SK-N-SH (cell line): ENCODE measurements around the gene TRIM29. TPM values are rescaled to one million over a fixed set of nuclear protein-coding genes. Genes with fewer than 3 reads are reported as not detected.

Source experiments
- CTCF ChIA-PET: fragments of 300-600, 350-600 bp; formaldehyde crosslinking; extraction: SDS; loops from one replicate; lab custom pipeline; 2021; lab: Yijun Ruan, JAX
- POLR2A ChIA-PET: fragments of 350-600 bp; sonication (Branson Sonifier 250); formaldehyde crosslinking; extraction: SDS; loops from one replicate; lab custom pipeline; 2020; ENCODE audit warnings: antibody characterized with exemption, inconsistent platforms; lab: Yijun Ruan, JAX
- DNase-seq: peaks from one replicate; pipeline ENCODE4 v3.0.0; 2012
- H2AFZ ChIP-seq: fragments of 200-600 bp; sonication (generic); 2 replicates; pipeline ENCODE4 v1.8.1; 2016; ENCODE audit warnings: antibody characterized with exemption, mild to moderate bottlenecking, low read depth
- H3F3A ChIP-seq: fragments of 200-600 bp; sonication (generic); replicated peaks from 2 replicates; pipeline ENCODE3; 2016; ENCODE audit warnings: antibody characterized with exemption, mild to moderate bottlenecking; ENCODE audit not compliant: insufficient read depth
- H3K27ac ChIP-seq, 2 experiments: fragments of 200-500 bp in 1 of 2; fragments of 200-600 bp in 1 of 2; sonication (Bioruptor generic) in 1 of 2; sonication (generic), shearing (Covaris generic) in 1 of 2; 2 replicates each; pipeline versions ENCODE4 v1.5.1 to v1.6.1; 2014 to 2016; ENCODE audit warnings: low read depth in 2 of 2, inconsistent platforms in 1 of 2, low read length in 1 of 2, mild to moderate bottlenecking in 1 of 2, mixed read lengths in 1 of 2
- H3K27me3 ChIP-seq: fragments of 200-600 bp; sonication (generic), shearing (Covaris generic); 2 replicates; pipeline ENCODE4 v1.6.1; 2016; ENCODE audit warnings: mixed run types; ENCODE audit not compliant: insufficient read depth
- H3K36me3 ChIP-seq, 2 experiments: fragments of 200-500 bp in 1 of 2; fragments of 200-600 bp in 1 of 2; sonication (Bioruptor generic) in 1 of 2; sonication (generic) in 1 of 2; replicated peaks in 1 of 2; 2 replicates each; pipeline versions ENCODE3 to v1.5.1; 2014 to 2016; ENCODE audit warnings: low read length in 1 of 2, mild to moderate bottlenecking in 1 of 2; ENCODE audit not compliant: insufficient read depth in 2 of 2, control insufficient read depth in 1 of 2
- H3K4me1 ChIP-seq, 2 experiments: fragments of 200-500 bp in 1 of 2; fragments of 200-600 bp in 1 of 2; sonication (Bioruptor generic) in 1 of 2; sonication (generic), shearing (Covaris generic) in 1 of 2; 2 replicates each; pipeline versions ENCODE4 v1.5.1 to v1.6.1; 2014 to 2016; ENCODE audit warnings: low read depth in 1 of 2, low read length in 1 of 2, mixed run types in 1 of 2; ENCODE audit not compliant: insufficient read depth in 2 of 2, control insufficient read depth in 1 of 2
- H3K4me2 ChIP-seq: fragments of 200-600 bp; sonication (generic), shearing (Covaris generic); 2 replicates; pipeline ENCODE4 v1.6.1; 2017; ENCODE audit warnings: mixed run types
- H3K4me3 ChIP-seq, 2 experiments: fragments of 200-500 bp in 1 of 2; fragments of 200-600 bp in 1 of 2; sonication (Bioruptor generic) in 1 of 2; sonication (generic), shearing (Covaris generic) in 1 of 2; 2 replicates each; pipeline versions ENCODE4 v1.5.1 to v1.8.1; 2014 to 2016; ENCODE audit warnings: low read depth in 2 of 2, inconsistent platforms in 1 of 2, low read length in 1 of 2, mild to moderate bottlenecking in 1 of 2, mixed read lengths in 1 of 2, moderate library complexity in 1 of 2
- H3K79me2 ChIP-seq: fragments of 200-600 bp; sonication (generic); 2 replicates; pipeline ENCODE4 v1.8.1; 2017; ENCODE audit warnings: mild to moderate bottlenecking; ENCODE audit not compliant: insufficient read depth
- H3K9ac ChIP-seq: fragments of 200-600 bp; sonication (generic); 2 replicates; pipeline ENCODE4 v1.6.1; 2017; ENCODE audit warnings: mixed run types
- H3K9me2 ChIP-seq: fragments of 200-600 bp; sonication (generic); 2 replicates; pipeline ENCODE4 v1.6.1; 2017; ENCODE audit warnings: mixed run types
- H3K9me3 ChIP-seq: fragments of 200-600 bp; sonication (generic); 2 replicates; pipeline ENCODE4 v1.6.1; 2017; ENCODE audit warnings: mixed run types, mild to moderate bottlenecking, moderate library complexity
- H4K20me1 ChIP-seq: fragments of 200-600 bp; sonication (generic); 2 replicates; pipeline ENCODE4 v1.6.1; 2017; ENCODE audit warnings: mild to moderate bottlenecking, mixed run types; ENCODE audit not compliant: insufficient read depth
- CTCF ChIP-seq: fragments of 200-600 bp; sonication (generic); IDR thresholded peaks from 2 replicates; pipeline ENCODE4 v1.6.1; 2017; ENCODE audit warnings: antibody characterized with exemption, mild to moderate bottlenecking, moderate library complexity
- ELF1 ChIP-seq: IDR thresholded peaks from 2 replicates; pipeline ENCODE4 v1.4.0; 2012
- EP300 ChIP-seq, 2 experiments: IDR thresholded peaks; 2 replicates each; pipeline versions ENCODE4 v1.4.0 to v1.6.1; 2012; ENCODE audit warnings: borderline replicate concordance in 1 of 2, low read depth in 1 of 2, low read length in 1 of 2
- EZH2phosphoT487 ChIP-seq: fragments of 200-600 bp; sonication (generic); IDR thresholded peaks from 2 replicates; pipeline ENCODE4 v1.6.1; 2017; ENCODE audit warnings: low read depth, mixed run types, mild to moderate bottlenecking, antibody characterized with exemption, moderate library complexity, borderline replicate concordance
- JUND ChIP-seq: IDR thresholded peaks from 2 replicates; pipeline ENCODE4 v1.4.0; 2012
- MEF2A ChIP-seq: IDR thresholded peaks from 2 replicates; pipeline ENCODE4 v1.4.0; 2012; ENCODE audit warnings: low read depth, borderline replicate concordance
- MXI1 ChIP-seq: IDR thresholded peaks from 2 replicates; pipeline ENCODE4 v1.6.1; 2012; ENCODE audit warnings: mild to moderate bottlenecking, low read depth, low read length, improper control_type of control experiment
- NRF1 ChIP-seq: IDR thresholded peaks from 2 replicates; pipeline ENCODE4 v1.6.1; 2012; ENCODE audit warnings: low read depth, mild to moderate bottlenecking, low read length
- TAF1 ChIP-seq: IDR thresholded peaks from 2 replicates; pipeline ENCODE4 v1.6.1; 2012; ENCODE audit warnings: low read depth, mild to moderate bottlenecking, low read length, moderate library complexity, borderline replicate concordance
- TCF12 ChIP-seq: IDR thresholded peaks from 2 replicates; pipeline ENCODE4 v1.4.0; 2012
- USF1 ChIP-seq: IDR thresholded peaks from 2 replicates; pipeline ENCODE4 v1.4.0; 2012; ENCODE audit warnings: low read depth, borderline replicate concordance
- USF2 ChIP-seq: fragments of 150-350 bp; IDR thresholded peaks from 2 replicates; pipeline ENCODE4 v1.6.1; 2017; ENCODE audit warnings: antibody characterized with exemption, low read length, low read depth, borderline replicate concordance
- YY1 ChIP-seq: IDR thresholded peaks from 2 replicates; pipeline ENCODE4 v1.4.0; 2012; ENCODE audit warnings: low read depth, mild to moderate bottlenecking
- WGBS: methylation state at CpG from one replicate; pipeline ENCODE4 v1.1.6; 2017; ENCODE audit warnings: low lambda C conversion rate; 5-methylcytosine and 5-hydroxymethylcytosine counted together
- polyA plus RNA-seq, 3 experiments: library from polyadenylated mRNA; depleted of rRNA; stranded (reverse); fragments of >200 nt; gene quantifications; 2 replicates each; pipeline ENCODE4 v1.2.3, GENCODE V29; 2012

Gene TRIM29
- polyA plus RNA-seq, 1 of the 3 experiments (the other 2 are of a cell fraction), result 0.03 TPM

- Histone ChIP-seq H3K9me3 (no peaks in the 10 kb centered on the region), H3K27ac (no peak overlapping the region), H3K4me1 (peaks cover 0 to 13% of the 10 kb centered on the region in 2 experiments; a peak in 1 of 4 replicates), H3K79me2 (no peaks in the 10 kb centered on the region), H3F3A (no peaks in the 10 kb centered on the region), H3K4me3 (peak overlapping the region; percentile 50 to 57; a peak in 3 of 4 replicates), H3K9me2 (no peaks in the 10 kb centered on the region), H3K27me3 (peaks cover 15% of the 10 kb centered on the region; the same call in 1 of the 2 replicates), H3K4me2 (peak overlapping the region; percentile 76), H3K9ac (peak overlapping the region; percentile 34; the same call in 1 of the 2 replicates), H2AFZ (peak overlapping the region; percentile 89; the same call in 1 of the 2 replicates), H3K36me3 (no peaks in the 10 kb centered on the region), H4K20me1 (no peaks in the 10 kb centered on the region)
- WGBS, result 81% methylated on average over 24 of the region's 35 CpGs
- no peak for DNase-seq
- ChIA-PET POLR2A (no interaction called here), CTCF (interaction anchor here (0.6 to 12.7 kb wide), 31 partner anchors 8 to 692 kb away, joined by 3 to 400 read pairs (median 3); partner anchors contain the start of gene NECTIN1)
- TF ChIP-seq TCF12 (no peak), YY1 (no peak), EZH2phosphoT487 (no peak)
These were observed 30.4 kb upstream of the TRIM29 start for GRCh38 chr11:120168108-120168959.

- no peak overlapping the region for H2AFZ ChIP-seq
- no peaks in the 10 kb centered on the region for H3F3A ChIP-seq
- 80% methylated on average over 11 of the region's 11 CpGs for WGBS
- H3K4me2 ChIP-seq, result no peak overlapping the region
- H3K9me2 ChIP-seq, result no peaks in the 10 kb centered on the region
- H3K36me3 ChIP-seq, result no peaks in the 10 kb centered on the region
- ChIA-PET CTCF (interaction anchor here (1.1 to 12.7 kb wide), 9 partner anchors 20 to 691 kb away, joined by 3 to 400 read pairs (median 6); no protein-coding TSS in a partner anchor), POLR2A (no interaction called here)
- no peaks in the 10 kb centered on the region for H3K9me3 ChIP-seq
- peaks cover 10% of the 10 kb centered on the region; the same call in 1 of the 2 replicates for H3K27me3 ChIP-seq
- no peak overlapping the region for H3K9ac ChIP-seq
- no peak for TF ChIP-seq ELF1
- TF ChIP-seq MEF2A, result no peak
- TF ChIP-seq TAF1, result no peak
- TF ChIP-seq CTCF, result no peak
- TF ChIP-seq USF1, result no peak
- no peak for TF ChIP-seq EZH2phosphoT487
- no peak for TF ChIP-seq NRF1
- TF ChIP-seq JUND, result no peak
- no peak for TF ChIP-seq USF2
- TF ChIP-seq MXI1, result no peak
- TF ChIP-seq EP300 (IDR thresholded peaks at IDR 0.05; ENCODE audit: borderline replicate concordance in 1 of 2, low read depth in 1 of 2, low read length in 1 of 2), result no peak
- no peak for DNase-seq
- no peaks in the 10 kb centered on the region for H3K79me2 ChIP-seq
- no peak overlapping the region for H3K27ac ChIP-seq
- H3K4me3 ChIP-seq, result no peak overlapping the region
- H3K4me1 ChIP-seq, result peaks cover 0 to 7% of the 10 kb centered on the region in 2 experiments; a peak in 1 of 4 replicates
- no peaks in the 10 kb centered on the region for H4K20me1 ChIP-seq
These were observed 29.7 kb upstream of the TRIM29 start for GRCh38 chr11:120167659-120168058.
